Activated naive CD4-positive, alpha-beta T cell (primary cell): ENCODE measurements around the gene MILR1.
"Not testable (repeated sequence)": the region's sequence is repeated elsewhere in the genome, so short reads cannot be mapped to it uniquely, and the experiment has no call there.

Experiments
- DNase-seq, 4 experiments: peaks; one replicate each; lab custom pipeline; 2025; lab: John Stamatoyannopoulos, UW

Gene MILR1

GRCh38 chr17:64472564-64472963 is 23.6 kb downstream of the MILR1 start:
- DNase-seq, result no peak

GRCh38 chr17:64477849-64478248 is 28.9 kb downstream of the MILR1 start:
- no peak for DNase-seq

DNA sequence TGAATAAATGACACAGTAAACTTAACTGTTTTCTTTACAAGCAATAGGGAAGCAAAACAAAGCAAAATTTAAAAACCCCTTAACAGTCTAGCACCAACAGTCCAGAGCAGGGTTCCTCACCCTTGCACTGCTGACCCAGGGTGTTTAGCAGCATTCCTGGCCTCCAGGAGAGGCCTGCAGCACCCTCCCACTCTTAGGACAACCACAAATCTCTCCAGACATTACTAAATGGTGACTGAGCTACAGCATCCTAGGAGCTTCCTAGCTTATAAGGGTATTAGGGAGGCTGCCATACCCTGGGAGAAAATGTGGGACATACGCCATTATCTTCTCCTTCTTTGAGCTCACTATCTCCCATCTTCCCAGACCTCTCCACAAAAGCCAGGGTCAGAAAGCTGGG is 32.0 kb downstream of the MILR1 start:
- DNase-seq, result no peak

- no peak for DNase-seq
Observed at GRCh38 chr17:64484380-64484779, 35.5 kb downstream of the MILR1 start.

DNA sequence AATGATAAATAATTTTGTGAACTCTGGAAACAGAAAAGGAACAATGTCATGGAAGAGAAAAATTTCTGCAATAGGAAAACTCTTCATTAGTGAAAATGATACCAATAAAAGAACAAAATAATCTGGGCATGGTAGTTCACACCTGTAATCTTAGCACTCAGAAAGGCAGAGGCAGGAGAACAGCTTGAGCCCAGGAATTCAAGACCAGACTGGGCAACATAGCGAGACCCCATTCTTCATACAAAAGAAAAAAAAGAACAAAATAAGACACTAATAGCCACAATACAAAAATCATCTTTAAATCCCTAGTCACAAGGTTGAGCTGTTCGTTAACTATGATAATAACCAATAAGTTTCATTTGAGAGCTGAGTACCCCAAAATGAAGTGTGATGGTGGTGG is 39.4 kb downstream of the MILR1 start:
- DNase-seq, result no peak

GRCh38 chr17:64491034-64491860 is 42.3 kb downstream of the MILR1 start:
- peak in 1 of 4 experiments; percentile 14 for DNase-seq

DNA sequence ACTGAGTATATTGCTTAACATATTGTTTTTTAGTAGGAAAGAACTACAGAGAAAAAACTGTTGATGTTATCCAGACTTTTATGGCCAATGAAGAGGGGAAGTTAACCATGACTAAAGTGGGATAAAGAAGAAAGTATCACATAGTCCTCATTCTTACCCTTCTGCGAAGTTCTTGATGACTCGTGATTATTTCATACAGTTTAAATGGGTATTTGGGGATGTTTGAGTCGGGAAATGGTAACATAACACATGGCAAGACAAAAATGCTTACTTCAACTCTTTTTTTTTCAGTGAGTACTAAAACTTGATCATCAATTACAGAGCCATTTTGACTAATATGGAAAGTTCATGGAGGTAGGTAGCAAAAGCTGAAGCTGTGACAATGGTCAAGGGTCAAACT is 43.1 kb downstream of the MILR1 start:
- DNase-seq, result no peak

DNA sequence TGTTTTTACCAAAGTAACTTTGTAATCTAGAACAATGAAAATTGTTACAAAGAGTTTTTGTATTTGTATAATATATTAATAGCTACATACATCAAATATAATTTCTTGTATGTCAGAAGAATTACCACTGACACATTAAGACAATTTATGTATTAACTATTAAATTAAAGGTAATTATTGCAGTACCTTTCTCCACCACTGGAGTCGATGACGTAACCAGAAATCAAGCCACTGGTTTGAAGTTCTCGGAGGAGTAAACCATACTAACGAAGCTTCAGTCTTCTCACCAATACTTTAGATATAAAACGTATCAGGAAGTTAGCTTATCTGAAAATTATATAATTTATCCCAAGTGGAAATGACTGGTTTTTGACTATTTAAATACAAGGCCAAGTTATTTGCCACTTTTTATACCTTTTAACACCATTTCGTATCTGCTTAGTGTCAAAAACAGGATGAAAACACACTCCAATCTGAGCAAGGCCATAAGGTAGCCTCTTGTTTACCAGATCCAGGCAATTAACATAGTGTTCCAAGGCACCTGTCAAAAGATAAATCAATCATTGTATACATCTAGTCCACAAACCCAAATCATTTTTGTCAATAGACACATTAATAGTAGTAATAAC is 43.7 kb downstream of the MILR1 start:
- DNase-seq, result no peak

DNA sequence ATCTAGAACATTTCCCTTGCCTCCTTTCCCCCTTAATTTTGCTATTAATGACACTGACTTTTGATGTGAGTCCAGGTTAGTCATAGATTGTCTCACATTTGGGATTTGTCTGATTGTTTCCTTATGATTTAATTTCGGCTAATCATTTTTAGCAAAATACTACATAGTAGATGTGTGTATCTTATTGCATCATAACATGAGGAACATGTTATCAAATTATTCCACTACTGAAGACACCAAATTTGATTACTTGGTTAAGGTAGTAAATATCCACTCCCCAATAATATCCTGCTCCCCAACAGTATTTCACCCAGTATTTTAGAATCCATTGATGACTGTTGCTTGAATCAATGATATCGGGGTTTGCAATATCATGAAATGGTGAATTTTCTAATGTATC is 45.2 kb downstream of the MILR1 start:
- no peak for DNase-seq

- DNase-seq, result not testable (repeated sequence)
Observed at GRCh38 chr17:64495300-64495699, 46.4 kb downstream of the MILR1 start.

GRCh38 chr17:64496348-64496785 is 47.5 kb downstream of the MILR1 start:
- no peak for DNase-seq

DNA sequence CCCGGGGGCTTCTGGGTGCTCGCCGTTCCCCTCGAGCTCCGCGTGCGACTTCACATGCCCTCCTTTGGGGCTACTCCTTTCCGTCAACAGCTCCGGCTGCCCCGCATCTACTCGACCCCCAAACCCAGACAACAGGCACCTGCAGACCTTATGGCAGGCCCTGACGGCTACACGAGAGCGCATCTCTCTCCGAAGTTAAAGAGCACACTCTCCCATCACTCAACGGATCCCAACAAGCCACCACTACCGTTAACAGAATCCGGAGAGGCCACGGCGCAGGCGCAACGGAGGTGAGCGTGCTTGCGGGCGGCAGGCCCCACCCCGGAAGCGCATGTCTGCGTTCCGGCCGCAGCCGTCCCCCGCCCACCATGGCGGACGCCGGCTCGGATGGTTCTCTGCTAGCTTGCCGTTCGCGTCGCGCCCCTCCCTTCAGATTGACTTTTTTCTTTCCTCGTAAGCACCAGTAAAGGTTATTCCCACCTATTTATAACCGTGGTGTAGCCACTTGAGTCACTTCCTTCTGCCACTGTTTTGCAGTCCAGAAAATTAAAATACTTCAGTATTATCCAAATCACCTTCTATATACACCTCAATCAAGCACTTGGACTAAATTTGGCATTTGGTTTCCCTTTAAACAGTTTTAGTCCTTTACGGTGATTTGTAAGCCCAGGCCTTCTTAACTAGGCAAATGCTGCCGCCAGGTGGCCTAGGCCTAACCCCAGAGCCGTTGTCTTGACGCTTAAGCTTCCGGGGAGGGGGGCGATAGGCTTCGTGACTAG is 48.1 kb downstream of the MILR1 start, which contains the start of gene POLG2:
Gene POLG2, minus strand, starts transcription at position 269 of the 779 bp plus-strand sequence. Its CDS starts 86 bp downstream, at position 183.
- DNase-seq, result peak; percentile 81 to 94 (median 92)

- no peak for DNase-seq
Observed at GRCh38 chr17:64497565-64498035, 48.7 kb downstream of the MILR1 start.

DNA sequence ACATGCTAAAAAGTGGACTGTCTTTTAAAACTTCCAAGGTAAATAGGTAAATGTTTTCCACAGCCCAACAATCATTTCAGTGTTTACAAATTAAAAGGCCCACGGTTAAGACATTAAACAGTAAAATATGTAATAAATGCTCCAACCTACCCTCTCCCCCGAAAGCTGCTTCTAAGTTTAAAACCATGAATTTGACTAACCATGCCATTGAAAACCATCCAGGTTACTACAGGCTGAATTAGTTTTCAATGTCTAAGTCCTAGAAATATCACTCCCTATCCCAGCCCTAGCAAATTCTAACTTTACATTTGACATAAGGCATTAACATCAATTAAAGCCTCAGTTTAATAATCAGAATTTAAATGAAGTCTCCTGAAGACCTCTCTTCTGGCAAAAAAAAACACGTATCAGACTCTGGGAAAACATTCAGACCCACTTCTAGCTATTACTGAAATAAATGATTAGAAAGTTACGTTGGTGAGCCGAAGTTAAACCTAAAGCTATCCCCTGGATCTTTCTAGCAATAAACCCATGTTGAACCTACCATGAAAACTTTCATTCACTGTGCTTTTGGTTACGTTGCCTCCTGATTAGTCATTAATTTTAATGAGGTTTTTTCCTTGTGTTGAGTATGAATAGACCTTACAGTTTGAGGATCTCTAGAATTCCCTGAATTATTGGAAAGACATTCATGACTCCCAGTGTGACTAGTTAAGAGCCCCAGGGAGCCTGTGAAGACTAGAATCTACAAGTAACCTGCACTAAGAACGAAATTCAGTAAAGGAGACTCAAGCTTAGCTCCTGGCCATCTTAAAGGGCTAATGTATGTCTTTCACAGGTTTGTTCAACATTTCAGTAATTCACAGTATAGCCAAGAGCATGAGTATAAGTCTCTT is 49.6 kb downstream of the MILR1 start:
- DNase-seq, result no peak

GRCh38 chr17:64499805-64500486 is 51.0 kb downstream of the MILR1 start:
- DNase-seq, result no peak

DNA sequence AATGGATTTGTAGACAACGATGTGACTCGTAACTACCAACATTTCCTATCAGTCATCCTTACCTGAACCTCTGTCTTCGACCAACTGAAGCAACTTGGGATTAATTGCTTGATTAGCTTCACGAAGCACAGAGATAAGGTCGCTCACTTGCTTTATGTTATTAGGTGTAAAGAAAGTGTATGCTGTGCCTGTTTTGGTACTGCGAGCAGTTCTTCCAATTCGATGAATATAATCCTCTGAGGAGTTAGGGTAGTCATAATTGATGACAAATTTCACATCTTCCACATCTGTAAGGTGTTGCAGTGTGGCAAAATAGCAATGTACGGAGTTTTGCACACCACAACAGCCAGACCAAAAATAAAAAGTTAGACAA is 51.6 kb downstream of the MILR1 start:
- no peak for DNase-seq

DNA sequence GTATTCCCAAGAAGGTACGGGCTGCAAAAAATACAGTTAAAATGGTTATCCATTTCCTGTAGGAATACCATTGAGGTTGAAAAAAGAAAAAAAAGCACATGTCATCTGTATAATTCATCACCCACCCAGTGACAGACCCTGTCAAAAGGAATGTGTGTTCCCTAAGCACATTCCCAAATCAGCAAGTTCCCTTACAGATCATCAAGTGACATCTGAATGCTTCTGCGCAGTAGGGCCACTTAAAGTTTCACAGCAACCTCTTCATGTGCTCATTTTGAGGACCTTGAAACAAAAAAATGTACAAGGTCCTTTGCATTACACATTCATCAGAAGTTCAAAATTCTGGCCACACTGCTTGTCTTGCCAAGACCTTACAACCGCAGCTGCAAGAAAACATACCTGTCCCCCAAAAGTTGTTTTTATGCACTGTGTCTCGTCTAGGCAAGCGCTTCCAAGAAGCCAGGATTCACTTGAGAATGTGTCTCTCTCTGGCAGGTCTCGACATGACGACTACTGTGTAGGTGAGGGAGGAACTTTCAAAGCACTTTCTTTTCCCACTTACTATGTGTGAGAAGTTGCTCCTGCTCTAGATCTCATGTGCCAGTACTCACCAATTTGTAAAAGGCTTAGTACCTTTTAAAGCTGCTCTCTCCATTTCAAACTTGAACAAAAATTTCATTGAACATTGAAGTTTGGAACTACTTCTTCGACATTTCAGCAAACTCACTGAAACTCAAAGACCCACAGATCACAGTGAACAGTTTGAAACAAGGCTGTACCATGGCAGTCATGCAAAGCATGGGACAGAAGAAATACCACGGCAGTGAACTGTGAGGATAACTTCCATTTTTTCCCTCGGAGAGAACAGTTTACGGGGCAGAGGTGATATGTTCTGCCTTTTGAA is 52.2 kb downstream of the MILR1 start:
- no peak for DNase-seq

DNA sequence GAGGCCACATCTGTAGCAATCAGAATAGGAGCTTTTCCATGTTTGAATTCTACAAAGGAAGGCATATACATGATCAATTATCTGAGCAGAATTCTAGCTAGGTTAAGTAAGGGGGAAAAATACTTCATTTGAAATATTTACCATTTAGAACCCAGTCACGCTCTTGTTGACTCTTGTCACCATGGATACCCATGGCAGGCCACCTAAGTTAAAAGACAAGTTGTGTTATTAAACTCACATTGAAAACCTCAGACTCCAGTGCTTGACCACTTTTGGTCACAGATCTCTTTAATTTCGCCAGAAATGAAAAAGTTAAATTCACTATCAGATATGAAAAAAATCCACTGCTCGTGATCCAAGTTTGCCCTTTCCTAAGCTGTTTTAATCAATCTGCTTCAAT is 53.1 kb downstream of the MILR1 start:
- DNase-seq, result no peak

DNA sequence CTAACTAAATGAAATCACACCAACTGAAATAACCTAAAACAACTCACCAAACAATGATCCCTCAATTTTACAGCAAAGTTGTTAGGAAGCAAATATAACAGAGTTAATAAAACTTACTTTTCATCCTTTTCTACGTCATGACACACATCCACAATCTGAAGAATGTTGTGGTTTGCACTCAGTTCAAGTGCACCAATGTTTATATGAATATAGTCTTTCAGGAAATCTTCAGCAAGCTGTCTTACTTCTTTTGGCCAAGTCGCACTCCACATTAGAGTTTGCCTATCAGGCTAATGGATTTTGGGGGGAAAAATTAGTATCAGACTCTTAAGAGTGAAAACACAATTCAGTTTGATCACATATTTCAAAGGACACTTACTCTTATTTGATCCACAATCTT is 53.9 kb downstream of the MILR1 start:
- DNase-seq, result no peak

DNA sequence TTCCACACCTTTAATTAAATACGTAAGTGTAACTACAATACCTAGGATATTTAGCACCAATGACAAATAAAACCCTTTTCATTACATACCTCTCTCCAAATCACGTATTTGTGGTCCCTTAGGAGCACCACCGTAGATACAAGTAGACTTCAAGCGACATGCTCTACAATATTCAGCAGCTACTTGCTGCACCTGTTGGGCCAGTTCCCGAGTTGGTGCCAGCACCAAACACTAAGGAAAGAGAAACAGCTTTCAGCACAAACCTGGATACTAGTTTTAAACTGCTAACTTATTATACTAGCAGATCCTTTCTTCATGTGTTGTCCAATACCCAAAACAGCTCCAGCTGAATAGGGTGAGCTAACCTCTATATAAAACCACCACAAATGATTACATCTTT is 54.4 kb downstream of the MILR1 start:
- DNase-seq, result no peak
